ENCODE data around the gene BIRC3. TPM values are rescaled to one million over a fixed set of nuclear protein-coding genes. Genes with fewer than 3 reads are reported as not detected.

The BIRC3 gene
- total RNA-seq, 4 donors from 2014 or later, result 10.0 to 13.7 (median 11.0) TPM

GRCh38 chr11:102382384-102382783 is 65.1 kb downstream of the BIRC3 start:
- peaks cover 0 to 21% (median 1%) of the 10 kb centered on the region in 4 donors for H3K4me1 ChIP-seq
- TF ChIP-seq POLR2AphosphoS5 (IDR thresholded peaks at IDR 0.05) (no peak), POLR2A (IDR thresholded peaks at IDR 0.05; ENCODE audit: low read depth) (no peak), EP300 (IDR thresholded peaks at IDR 0.05) (no peak), CTCF (IDR thresholded peaks at IDR 0.05) (no peak)
- no peak for DNase-seq (ENCODE audit: extremely low spot score)
- peaks cover 22 to 80% (median 54%) of the 10 kb centered on the region in 4 donors for H3K36me3 ChIP-seq
- H3K4me3 ChIP-seq, result no peak overlapping the region
- 74% methylated on average over 3 of the region's 3 CpGs for WGBS
- H3K27ac ChIP-seq (replicated peaks in 1 of 4), result no peak overlapping the region
- intact Hi-C loops (cut with DNase I), result no loop called here
- H3K9me3 ChIP-seq, result no peaks in the 10 kb centered on the region
- H3K27me3 ChIP-seq, result no peaks in the 10 kb centered on the region

- Histone ChIP-seq H3K4me1 (peaks cover 0 to 21% (median 1%) of the 10 kb centered on the region in 4 donors), H3K4me3 (no peak overlapping the region), H3K27ac (replicated peaks in 1 of 4) (no peak overlapping the region), H3K27me3 (no peaks in the 10 kb centered on the region), H3K9me3 (no peaks in the 10 kb centered on the region), H3K36me3 (peaks cover 25 to 79% (median 48%) of the 10 kb centered on the region in 4 donors)
- 85% methylated on average over 3 of the region's 3 CpGs for WGBS
- DNase-seq (ENCODE audit: extremely low spot score), result no peak
- TF ChIP-seq POLR2A (IDR thresholded peaks at IDR 0.05; ENCODE audit: low read depth), result no peak
- TF ChIP-seq EP300 (IDR thresholded peaks at IDR 0.05), result no peak
- TF ChIP-seq POLR2AphosphoS5 (IDR thresholded peaks at IDR 0.05), result no peak
- no peak for TF ChIP-seq CTCF (IDR thresholded peaks at IDR 0.05)
- intact Hi-C loops (cut with DNase I), result no loop called here
Observed at GRCh38 chr11:102383839-102384238, 66.6 kb downstream of the BIRC3 start.

- intact Hi-C loops (cut with DNase I), result no loop called here
- Histone ChIP-seq H3K36me3 (peaks cover 23 to 79% (median 48%) of the 10 kb centered on the region in 4 donors), H3K4me1 (peaks cover 0 to 21% (median 1%) of the 10 kb centered on the region in 4 donors), H3K4me3 (no peak overlapping the region), H3K27ac (replicated peaks in 1 of 4) (no peak overlapping the region), H3K27me3 (no peaks in the 10 kb centered on the region), H3K9me3 (no peaks in the 10 kb centered on the region)
- 86% methylated on average over 15 of the region's 15 CpGs for WGBS
- no peak for DNase-seq (ENCODE audit: extremely low spot score)
- TF ChIP-seq POLR2A (IDR thresholded peaks at IDR 0.05; ENCODE audit: low read depth) (no peak), CTCF (IDR thresholded peaks at IDR 0.05) (no peak), POLR2AphosphoS5 (IDR thresholded peaks at IDR 0.05) (no peak), EP300 (IDR thresholded peaks at IDR 0.05) (no peak)
Observed at GRCh38 chr11:102384419-102385079, 67.3 kb downstream of the BIRC3 start.

- Histone ChIP-seq H3K4me3 (no peak overlapping the region), H3K36me3 (peaks cover 20 to 72% (median 41%) of the 10 kb centered on the region in 4 donors), H3K9me3 (no peaks in the 10 kb centered on the region), H3K27ac (replicated peaks in 1 of 4) (no peak overlapping the region), H3K4me1 (peaks cover 0 to 21% (median 1%) of the 10 kb centered on the region in 4 donors), H3K27me3 (no peaks in the 10 kb centered on the region)
- intact Hi-C loops (cut with DNase I), result no loop called here
- WGBS, result 83% methylated on average over 5 of the region's 5 CpGs
- TF ChIP-seq POLR2A (IDR thresholded peaks at IDR 0.05; ENCODE audit: low read depth), result no peak
- no peak for TF ChIP-seq CTCF (IDR thresholded peaks at IDR 0.05)
- TF ChIP-seq POLR2AphosphoS5 (IDR thresholded peaks at IDR 0.05), result no peak
- TF ChIP-seq EP300 (IDR thresholded peaks at IDR 0.05), result no peak
- no peak for DNase-seq (ENCODE audit: extremely low spot score)
Observed at GRCh38 chr11:102385085-102386007, 68.1 kb downstream of the BIRC3 start.
